MV-4-11 (cell line): ENCODE results near the gene ZNF688.

Experiments used
- DNase-seq: peaks from one replicate; lab custom pipeline; 2025; lab: John Stamatoyannopoulos, UW

The ZNF688 gene

DNA sequence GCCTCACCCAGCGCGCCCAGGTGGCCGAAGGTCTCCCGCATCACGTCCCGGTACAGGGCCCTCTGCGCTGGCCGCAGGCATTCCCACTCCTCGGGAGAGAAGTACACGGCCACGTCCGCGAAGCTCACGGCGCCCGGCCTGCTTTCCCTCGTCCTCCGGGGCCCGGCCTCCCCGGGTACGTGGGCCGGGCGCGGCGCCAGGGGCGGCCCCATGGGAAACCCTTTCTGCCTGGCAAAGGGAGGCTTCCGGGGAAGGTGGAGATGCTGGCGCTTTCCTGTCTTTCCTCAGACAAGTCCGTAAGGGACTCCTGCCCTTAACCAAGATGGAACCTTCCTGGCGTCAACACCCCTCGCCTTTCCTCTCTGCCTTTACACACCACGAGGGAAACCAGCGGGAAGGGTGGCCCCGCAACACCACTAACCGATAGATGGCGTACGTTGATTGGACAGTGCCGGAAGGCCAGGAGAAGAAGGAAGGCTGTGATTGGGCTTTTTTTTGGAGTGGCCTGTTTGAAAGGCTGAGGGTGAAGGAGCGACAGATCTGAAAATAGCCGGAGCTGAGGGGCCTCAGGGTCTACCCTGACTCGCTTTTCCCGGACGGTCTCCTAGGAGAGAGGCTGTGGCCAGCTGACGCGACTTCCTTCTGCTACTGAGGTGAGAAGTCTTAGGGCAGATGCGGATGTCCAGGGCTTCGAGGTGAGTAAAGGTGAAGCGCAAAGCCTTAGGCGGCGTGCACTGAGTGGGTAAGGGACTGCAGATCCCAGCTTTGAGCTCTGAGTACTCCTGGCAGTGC, 14.1 kb upstream of the ZNF688 start, which contains the start of gene ZNF785:
TSS of gene ZNF785 (minus strand) at position 298 of the 792 bp plus-strand sequence. CDS start at position 212, 86 bp downstream.
- peak; percentile 98 for DNase-seq

DNA sequence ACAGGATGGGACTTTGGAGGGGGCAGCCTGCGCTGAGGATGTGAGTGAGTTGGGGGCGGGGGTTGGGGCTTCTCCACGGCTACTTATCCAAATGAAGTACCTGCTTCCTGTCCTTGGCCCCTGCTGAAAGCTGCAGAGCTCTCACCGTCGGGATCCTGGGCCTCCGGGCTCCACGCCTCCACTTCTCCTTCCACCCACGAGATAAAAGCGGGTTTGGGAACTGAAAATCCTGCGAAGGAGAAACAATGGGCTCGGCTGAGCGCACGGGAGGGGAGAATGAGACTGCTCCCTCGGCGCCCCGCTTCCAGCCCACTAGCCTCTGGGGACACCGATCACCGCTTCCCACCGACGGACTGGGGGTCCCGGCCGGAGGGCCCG, 13.5 kb upstream of the ZNF688 start:
- peak; percentile 23 for DNase-seq

DNA sequence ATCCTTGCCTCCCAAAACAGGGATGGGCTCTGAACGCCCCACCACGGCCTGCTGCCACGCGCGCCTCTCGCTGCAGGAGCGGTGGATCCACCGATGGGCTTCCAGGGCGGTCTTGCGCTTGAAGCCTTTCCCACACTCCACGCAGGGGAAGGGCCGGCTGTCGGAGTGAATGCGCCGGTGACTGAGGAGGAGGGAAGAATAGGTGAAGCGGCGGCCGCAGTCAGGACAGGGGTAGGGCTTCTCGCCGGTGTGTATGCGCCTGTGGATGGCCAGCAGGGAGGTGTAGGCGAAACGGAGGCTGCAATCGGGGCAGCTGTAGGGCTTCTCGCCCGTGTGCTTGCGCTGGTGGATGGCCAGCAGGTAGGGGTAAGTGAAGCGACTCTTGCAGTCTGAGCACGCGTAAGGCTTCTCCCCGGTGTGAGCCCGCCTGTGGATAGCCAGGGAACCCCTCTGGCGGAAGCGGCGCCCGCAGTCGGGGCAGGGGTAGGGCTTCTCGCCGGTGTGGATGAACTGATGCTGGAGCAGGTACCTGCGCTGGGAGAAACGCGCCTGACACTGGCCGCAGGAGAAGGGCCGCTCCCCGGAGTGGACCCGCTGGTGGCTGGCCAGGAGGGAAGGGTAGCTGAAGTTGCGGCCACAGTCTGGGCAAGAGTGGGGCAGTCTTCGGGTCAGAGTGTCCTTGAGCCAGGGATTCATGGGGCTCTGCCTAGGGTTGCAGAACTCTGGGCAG, 11.3 kb upstream of the ZNF688 start:
- DNase-seq, result no peak

DNA sequence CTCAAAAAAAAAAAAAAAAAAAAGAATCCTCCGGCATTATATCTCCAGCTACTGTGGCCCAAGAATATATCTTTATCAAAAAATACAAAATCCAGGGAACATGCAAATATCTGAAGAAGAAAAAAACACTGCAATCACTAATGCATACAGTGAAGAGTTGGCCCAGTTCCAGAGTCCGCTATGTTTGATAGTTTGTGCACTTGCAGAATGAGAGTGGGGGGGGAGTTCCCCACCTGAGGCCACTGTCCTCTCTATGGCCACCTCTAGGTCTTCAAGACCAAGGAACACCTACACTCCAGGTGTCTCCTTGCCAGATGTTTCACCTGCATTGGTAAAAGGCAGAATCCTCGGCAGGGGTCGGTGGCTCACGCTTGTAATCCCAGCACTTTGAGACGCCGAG, 9.9 kb upstream of the ZNF688 start:
- no peak for DNase-seq

DNA sequence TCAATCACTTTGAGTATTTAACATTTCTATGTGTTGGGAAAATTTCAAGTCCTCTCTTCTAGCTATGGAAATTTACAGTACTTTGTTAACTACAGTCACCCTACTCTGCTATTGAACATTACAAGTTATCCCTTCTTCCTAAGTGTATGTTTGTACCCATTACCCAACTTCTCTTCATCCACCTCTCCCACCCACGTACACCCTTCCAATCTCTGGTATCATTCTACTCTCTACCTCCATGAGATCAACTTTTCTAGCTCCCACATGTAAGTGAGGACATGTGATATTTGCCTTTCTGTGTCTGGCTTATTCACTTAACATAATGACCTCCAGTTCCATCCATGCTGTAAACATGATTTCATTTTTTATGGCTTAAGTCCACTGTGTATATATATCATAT, 3.2 kb upstream of the ZNF688 start:
- no peak for DNase-seq

DNA sequence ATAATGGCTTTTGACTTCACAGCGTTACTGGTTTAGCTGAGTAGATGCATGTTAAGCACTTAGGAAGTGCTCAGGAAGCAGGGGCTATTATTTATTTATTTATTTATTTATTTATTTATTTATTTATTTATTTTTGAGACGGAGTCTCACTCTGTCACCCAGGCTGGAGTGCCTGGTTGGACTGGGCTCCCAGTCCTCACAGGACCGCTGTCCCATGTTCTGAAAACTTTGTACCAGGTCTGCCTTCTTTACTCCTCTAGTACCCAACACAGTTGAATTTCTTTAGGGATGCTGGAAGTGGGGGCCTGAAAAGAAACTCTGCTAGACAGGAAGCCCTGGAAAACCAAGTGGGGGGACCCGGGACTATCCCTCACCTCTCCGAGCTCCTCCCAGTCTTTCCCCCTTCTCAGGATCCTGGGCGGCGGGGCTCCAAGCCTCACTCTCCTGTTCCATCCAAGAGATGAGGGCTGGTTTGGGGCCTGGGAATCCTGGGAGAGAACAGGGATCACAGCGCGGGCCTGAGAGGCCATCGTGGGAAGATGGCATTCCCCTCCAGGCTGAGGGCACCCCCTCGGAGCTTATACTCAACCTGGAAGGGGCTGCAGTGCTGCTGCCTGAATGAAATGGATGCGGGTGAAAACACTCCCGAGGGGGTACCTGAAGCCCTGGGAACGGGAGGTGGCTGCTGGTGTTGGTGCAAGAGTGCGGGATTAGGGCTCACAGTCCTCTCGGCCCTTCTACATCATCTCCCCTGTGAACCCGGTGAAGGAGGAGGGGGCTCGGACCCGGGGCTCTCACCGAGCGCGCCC, 674 bp downstream of the ZNF688 start:
- no peak for DNase-seq

DNA sequence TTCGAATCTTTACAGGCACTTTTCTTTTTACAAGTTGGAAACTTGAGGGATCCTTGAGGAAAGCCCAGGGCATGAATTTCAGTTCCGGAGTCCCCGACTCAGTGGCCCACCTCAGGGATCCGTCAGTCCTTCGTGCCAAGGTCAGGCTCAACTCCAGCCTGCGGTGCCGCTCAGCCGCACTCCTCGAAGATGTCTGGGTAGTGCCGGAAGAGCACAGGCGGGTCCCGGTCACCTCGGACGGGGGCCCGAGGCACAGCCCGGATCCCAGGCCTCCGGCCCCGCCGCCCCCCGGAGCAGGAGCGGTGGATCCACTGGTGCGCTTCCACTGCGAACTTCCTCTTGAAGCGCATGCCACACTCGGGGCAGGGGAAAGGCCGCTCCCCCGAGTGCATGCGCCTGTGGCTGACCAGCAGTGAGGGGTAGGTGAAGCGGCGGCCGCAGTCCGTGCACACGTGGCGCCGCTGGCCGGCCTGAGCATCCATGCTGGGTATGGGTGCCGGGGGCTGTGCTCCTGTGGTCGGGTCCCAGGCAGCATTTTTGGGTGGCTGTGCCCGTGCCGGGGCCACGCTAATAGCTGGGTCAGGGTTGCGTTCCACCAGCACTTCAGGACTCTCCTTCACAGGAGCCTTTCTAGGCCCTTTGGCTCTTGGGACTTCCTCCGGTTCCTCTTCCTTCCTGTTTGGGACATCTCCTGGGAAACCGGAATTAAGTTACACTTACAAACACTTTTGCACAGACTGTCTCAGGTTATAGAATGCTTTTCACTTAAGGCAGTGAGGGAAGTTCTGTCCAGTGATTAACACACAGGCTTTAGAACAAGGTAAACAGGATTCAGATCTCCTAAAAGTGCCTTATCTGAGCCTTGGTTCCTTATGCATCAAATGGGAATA, 1.5 kb downstream of the ZNF688 start:
- DNase-seq, result no peak

DNA sequence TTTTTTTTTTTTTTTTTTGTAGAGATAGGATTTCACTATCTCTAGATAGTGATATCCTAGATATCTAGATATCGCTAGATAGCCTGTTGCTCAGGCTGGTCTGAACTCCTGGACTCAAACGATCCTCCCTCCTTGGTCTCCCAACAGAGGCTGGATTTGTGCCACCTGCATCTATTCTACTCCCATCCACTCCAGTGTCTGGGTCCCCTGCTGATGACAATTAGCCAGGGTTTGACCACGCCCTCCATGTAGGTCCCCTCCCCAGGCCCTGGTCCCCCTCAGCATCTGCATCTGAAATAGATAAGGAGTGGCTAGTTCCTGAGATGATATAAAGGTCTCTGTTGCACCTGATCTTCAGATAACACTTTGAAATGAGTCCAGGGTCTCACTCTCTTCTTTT, 2.2 kb downstream of the ZNF688 start:
- no peak for DNase-seq

DNA sequence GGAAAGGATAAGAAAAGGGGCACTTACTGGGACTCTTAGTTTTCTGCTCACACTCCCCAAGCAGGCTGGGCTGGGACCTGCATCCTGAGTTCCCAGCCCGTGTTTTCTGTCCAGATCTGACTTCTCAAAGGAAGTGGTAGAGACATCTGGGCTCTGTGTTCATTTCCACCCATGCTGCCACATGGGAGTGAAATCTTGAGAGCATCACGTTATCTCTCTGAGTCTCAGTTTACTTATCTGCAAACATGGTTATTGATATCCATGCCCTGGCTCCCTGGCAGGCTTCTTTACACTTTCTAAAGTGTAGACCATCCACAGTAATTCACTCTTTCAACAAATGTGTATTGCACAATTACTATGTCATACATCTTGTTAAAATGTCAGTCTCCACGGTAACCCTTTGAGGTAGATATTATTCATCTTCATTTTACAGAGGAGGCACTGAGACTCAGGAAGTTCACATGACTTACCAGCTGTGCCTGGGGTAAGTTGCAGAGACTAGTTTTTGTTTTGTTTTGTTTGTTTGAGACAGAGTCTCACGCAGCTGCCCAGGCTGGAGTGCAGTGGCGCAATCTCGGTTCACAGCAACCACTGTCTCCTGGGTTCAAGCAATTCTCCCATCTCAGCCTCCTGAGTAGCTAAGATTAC, 3.4 kb downstream of the ZNF688 start:
- DNase-seq, result peak; percentile 97

DNA sequence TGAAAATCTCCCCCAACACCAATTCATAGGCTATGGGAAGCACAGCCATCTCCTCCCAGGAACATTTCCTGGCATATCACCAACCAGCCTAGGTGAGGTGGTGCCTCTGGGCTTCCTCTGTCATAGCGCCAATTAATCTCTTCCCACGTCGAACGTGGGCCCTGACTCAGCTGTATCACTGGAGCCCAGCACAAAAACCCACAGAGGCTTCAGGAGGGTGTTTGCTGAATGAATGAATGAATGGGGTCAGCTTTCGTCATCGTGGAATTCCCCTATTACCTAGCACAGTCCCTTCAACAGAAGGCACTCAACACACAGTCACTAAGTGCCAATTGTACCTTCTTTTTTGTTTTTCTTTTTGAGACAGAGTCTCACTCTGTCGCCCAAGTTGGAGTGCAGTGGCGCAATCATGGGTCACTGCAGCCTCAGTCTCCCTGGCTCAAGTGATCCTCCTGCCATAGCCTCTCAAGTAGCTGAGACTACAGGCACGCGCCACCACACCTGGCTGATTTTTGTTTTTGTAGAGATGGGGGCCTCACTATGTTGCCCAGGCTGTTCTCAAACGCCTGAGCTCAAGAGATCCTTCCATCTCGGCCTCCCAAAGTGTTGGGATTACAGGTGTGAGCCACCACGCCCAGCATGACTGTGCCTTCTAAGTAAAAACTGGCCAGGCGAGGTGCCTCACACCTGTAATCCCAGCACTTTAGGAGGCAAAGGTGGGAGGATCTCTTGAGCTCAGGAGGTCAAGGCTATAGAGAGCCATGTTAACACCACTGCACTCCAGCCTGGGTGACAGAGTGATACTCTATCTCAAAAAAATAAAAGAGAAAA, 4.1 kb downstream of the ZNF688 start:
- no peak for DNase-seq

DNA sequence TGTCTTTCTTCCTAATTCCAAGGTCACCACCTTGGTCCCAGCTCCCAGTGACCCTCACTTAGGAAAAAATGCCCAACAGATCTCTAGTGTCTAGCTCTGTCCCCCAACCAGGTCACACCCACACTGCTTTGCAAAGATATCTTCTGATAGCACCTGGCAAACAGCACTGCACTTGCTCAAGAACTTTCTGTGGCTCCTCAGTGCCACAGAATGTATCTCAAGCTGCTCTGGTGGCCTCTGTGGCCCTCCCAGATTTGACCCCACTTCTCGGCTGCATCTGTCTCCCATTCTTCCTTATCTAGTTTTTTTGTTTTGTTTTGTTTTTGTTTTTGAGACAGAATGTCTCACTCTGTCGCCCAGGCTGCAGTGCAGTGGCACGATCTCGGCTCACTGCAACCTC, 5.0 kb downstream of the ZNF688 start:
- DNase-seq, result no peak

DNA sequence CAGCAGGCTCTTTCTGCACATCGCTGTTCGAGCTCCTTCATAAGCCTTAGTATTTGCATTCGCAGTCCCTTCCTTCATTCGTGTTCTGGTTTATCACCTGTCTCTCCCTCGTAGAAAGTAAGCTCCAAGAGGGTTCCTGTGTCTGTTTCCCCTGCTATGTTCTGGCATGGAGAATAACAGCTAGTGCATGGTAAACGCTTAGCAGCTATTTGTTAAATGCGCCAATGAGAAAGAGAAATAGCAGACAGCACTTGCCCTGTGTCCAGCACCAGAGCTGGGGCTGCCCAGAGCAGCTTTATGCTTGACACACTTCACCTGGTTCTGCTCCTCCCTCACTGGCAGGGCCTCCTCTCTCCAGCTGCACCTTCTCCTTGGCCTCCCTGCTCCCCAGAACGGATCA, 5.5 kb downstream of the ZNF688 start:
- DNase-seq, result no peak

DNA sequence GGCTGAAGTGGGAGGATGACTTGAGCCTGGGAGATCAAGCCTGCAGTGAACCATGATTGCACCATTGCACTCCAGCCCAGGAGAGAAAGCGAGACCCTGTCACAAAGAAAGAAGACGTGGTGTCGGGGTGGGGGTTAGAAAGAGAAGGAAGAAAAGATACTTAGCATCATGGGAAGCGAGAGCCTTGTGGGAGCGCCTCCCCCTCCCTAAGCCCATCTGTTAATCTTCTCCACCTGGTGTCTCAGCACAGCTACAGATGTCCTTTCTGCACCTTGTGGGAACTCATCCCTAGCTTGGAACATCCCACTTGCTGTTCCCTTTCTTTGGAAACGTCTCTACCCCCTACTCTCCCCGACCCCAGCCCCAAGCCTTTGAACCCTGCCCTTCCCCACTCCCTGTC, 6.0 kb downstream of the ZNF688 start:
- DNase-seq, result no peak

DNA sequence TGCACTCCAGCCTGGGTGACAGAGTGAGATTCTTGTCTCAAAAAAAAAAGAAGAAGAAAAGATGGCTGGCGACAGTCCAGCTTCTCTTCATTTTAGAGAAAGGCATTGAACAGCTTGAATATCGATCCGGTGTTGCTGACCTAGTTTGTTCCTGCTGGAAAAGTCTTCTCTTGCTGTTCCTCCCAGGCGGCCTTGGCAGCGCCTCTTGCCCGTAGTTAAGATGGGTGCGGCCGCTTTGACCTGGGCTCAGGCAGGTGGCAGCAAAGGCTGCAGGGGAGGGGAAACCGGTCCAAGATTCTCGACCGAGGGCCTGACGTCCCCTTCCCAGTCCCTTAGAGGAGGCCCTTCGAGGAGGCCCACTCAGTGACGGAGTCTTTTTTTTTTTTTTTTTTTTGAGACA, 9.5 kb downstream of the ZNF688 start:
- DNase-seq, result no peak

DNA sequence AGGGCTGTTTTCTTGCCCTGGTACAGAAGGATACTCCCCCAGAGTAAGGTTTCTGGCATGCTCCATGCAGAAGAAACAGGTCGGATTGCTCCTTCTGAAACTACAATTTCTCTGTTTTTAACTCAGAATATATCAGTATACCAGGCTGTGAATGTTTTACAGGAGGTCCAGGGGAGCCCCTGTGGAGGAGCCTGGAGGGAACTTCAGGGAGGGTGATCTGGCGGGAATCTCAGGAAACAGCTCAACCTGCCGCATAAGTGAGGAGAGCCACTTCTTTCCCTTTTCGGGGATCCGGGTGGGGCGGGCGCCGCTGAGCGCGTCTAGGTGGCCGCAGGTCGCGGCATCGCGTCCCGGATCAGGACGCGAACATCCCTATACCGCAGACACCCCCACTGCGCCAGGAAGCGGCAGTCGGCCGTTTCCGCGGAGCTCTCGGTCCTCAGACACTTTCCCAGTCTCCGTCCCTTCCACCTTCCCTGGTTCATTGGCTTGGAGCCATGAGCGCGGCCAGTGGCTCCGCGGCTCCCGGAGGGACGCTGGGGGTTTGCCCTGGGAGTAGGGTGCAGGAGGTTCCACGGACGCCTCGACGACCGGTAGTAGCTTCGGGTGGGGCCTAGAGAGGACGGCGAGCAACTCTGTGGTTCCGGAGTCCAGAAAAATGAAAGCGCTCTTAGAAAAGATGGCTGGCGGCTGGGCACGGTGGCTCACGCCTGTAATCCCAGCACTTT, 10.3 kb downstream of the ZNF688 start:
- no peak for DNase-seq

DNA sequence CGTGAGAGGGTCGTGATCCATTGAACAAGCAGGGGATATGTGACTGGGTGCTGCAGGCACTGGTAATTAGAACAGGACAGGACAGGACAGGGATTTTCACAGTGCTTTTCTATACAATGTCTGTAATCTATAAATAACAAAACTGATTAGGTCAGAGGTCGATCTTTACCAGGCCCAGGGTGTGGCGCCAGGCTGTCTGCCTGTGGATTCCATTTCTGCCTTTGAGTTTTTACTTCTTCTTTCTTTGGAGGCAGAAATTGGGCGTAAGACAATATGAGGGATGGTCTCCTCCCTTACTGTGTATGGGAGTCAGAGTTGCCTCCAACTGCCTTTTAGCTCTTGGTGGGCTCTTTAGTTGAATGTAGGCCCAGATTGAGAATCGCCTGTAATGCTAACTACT, 11.8 kb downstream of the ZNF688 start:
- DNase-seq, result peak; percentile 69

DNA sequence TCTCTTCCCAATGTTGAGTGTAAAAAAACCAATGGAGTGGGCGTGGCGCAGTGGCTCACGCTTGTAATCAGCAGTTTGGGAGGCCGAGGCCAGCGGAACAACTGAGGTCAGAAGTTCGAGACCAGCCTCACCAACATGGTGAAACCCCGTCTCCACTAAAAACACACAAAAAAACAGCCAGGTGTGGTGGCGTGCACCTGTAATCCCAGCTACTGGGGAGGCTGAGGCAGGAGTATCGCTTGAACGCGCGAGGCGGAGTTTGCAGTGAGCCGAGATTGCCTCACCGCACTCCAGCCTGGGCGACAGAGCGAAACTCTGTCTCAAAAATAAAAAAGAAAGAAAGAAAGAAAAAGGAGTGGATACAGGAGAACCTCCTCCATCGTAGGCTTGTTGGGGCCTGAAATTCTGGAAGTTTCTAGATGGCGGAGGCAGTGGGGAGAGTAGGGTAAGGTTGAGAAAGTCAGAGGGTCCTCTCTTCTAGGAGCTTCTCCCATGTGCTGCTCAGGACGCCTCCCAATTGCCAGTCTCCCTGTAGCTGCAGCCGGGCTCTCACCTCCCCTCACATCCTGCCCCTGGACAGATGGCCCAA, 12.6 kb downstream of the ZNF688 start:
- DNase-seq, result no peak

DNA sequence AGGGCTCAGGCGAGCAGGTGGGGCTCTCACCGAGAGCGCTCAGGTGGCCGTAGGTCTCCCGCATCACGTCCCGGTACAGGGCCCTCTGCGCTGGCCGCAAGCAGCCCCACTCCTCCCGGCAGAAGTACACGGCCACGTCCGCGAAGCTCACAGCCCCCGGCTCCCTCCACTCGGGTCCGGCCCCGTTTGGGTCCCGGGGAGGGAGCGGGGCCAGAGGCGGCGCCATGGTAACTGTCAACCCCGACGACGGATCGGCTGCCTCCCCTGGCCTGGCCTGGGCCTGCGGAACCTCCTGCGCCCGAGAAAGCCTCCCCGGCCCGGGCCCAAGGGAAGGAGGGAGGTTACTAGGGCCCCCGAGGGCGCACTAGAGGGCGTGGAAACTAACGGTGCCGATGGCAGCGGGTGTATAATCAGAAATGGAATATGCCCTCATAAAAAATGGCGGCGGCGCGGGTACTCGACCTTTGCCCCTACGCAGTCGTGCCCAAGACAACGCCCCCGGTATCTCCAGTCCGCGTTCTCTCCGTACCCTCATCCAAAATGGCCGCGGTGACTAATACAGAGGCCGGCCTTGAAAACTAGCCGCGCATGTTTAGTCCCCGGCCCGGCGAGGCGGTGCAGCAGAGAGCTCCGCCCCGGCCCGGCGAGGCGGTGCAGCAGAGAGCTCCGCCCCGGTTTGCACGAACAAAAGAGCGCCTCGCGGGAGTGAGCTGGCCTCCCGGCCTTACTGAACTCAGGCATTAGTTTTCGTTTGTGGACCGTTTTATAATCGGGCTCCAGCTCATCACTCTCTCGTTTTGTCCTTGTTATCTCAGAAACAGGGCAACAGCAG, 13.3 kb downstream of the ZNF688 start, which contains the start of gene ZNF764:
TSS of gene ZNF764 (minus strand) at position 418 of the 832 bp plus-strand sequence. CDS start at position 226, 192 bp downstream.
- peak; percentile 97 for DNase-seq
